H9 (cell line): ENCODE measurements around the gene MMP15. TPM values are rescaled to one million over a fixed set of nuclear protein-coding genes. Genes with fewer than 3 reads are reported as not detected.

ENCODE experiments used
- DNase-seq: peaks from one replicate; pipeline ENCODE4 v3.0.0-alpha.2; 2017
- H2AFZ ChIP-seq: one replicate; pipeline ENCODE4 v1.6.1; 2013; ENCODE audit warnings: mild to moderate bottlenecking, low read length, control low read depth, moderate library complexity
- H2AK5ac ChIP-seq: 2 replicates; pipeline ENCODE4 v1.6.1; 2013; ENCODE audit warnings: low read length, control low read depth, mixed read lengths; ENCODE audit not compliant: insufficient read length
- H2BK120ac ChIP-seq: one replicate; pipeline ENCODE4 v1.6.1; 2013; ENCODE audit warnings: low read depth, mild to moderate bottlenecking, low read length, control low read depth, inconsistent platforms; ENCODE audit not compliant: poor library complexity, severe bottlenecking
- H2BK12ac ChIP-seq: 2 replicates; pipeline ENCODE4 v1.6.1; 2013; ENCODE audit warnings: low read length, control low read depth, mixed read lengths, low read depth; ENCODE audit not compliant: insufficient read length
- H2BK15ac ChIP-seq: 2 replicates; pipeline ENCODE4 v1.6.1; 2013; ENCODE audit warnings: low read depth, low read length, control low read depth
- H2BK20ac ChIP-seq: one replicate; pipeline ENCODE4 v1.6.1; 2013; ENCODE audit warnings: low read depth, mild to moderate bottlenecking, low read length, control low read depth, inconsistent platforms; ENCODE audit not compliant: poor library complexity, severe bottlenecking
- H2BK5ac ChIP-seq: 2 replicates; pipeline ENCODE4 v1.6.1; 2013; ENCODE audit warnings: low read length, control low read depth, mixed read lengths; ENCODE audit not compliant: insufficient read length
- H3K14ac ChIP-seq: 2 replicates; pipeline ENCODE4 v1.6.1; 2013; ENCODE audit warnings: low read length, control low read depth; ENCODE audit not compliant: insufficient read depth
- H3K18ac ChIP-seq: 2 replicates; pipeline ENCODE4 v1.6.1; 2013; ENCODE audit warnings: low read depth, mild to moderate bottlenecking, mixed read lengths, low read length, control low read depth; ENCODE audit not compliant: insufficient read length
- H3K23ac ChIP-seq: 2 replicates; pipeline ENCODE4 v1.6.1; 2013; ENCODE audit warnings: low read length, control low read depth, mixed read lengths, low read depth; ENCODE audit not compliant: insufficient read length
- H3K23me2 ChIP-seq: 2 replicates; pipeline ENCODE4 v1.6.1; 2013; ENCODE audit warnings: low read depth, mild to moderate bottlenecking, mixed read lengths, low read length, control low read depth; ENCODE audit not compliant: insufficient read length, poor library complexity, severe bottlenecking
- H3K27ac ChIP-seq: 2 replicates; pipeline ENCODE4 v1.5.1; 2013; ENCODE audit warnings: low read length, control low read depth, mixed read lengths, low read depth; ENCODE audit not compliant: insufficient read length
- H3K27me3 ChIP-seq: 2 replicates; pipeline ENCODE4 v1.6.1; 2013; ENCODE audit warnings: low read length, control low read depth, inconsistent platforms; ENCODE audit not compliant: insufficient read depth
- H3K4ac ChIP-seq: 2 replicates; pipeline ENCODE4 v1.6.1; 2013; ENCODE audit warnings: low read depth, mild to moderate bottlenecking, control low read depth, inconsistent platforms, low read length, moderate library complexity
- H3K4me1 ChIP-seq: 2 replicates; pipeline ENCODE4 v1.6.1; 2013; ENCODE audit warnings: low read length, control low read depth, inconsistent platforms; ENCODE audit not compliant: insufficient read depth
- H3K4me2 ChIP-seq: 2 replicates; pipeline ENCODE4 v1.6.1; 2013; ENCODE audit warnings: low read length, control low read depth, mixed read lengths; ENCODE audit not compliant: insufficient read length, insufficient read depth
- H3K56ac ChIP-seq: 2 replicates; pipeline ENCODE4 v1.6.1; 2013; ENCODE audit warnings: low read depth, mild to moderate bottlenecking, mixed read lengths, low read length, control low read depth; ENCODE audit not compliant: insufficient read length
- H3K79me1 ChIP-seq: 2 replicates; pipeline ENCODE4 v1.6.1; 2013; ENCODE audit warnings: low read depth, mild to moderate bottlenecking, moderate library complexity, low read length, control low read depth, inconsistent platforms; ENCODE audit not compliant: insufficient read depth, poor library complexity, severe bottlenecking
- H3K79me2 ChIP-seq: 2 replicates; pipeline ENCODE4 v1.6.1; 2013; ENCODE audit warnings: low read length, control low read depth, inconsistent platforms; ENCODE audit not compliant: insufficient read depth
- H3K9ac ChIP-seq: 2 replicates; pipeline ENCODE4 v1.6.1; 2013; ENCODE audit warnings: low read length, control low read depth, mixed read lengths; ENCODE audit not compliant: insufficient read length; ENCODE audit errors: extremely low read depth
- H3K9me3 ChIP-seq: one replicate; pipeline ENCODE4 v1.6.1; 2013; ENCODE audit warnings: low read depth, low read length, inconsistent platforms; ENCODE audit not compliant: control insufficient read depth
- H3T11ph ChIP-seq: one replicate; pipeline ENCODE4 v1.6.1; 2013; ENCODE audit warnings: mild to moderate bottlenecking, low read length, control low read depth, inconsistent platforms
- H4K20me1 ChIP-seq: one replicate; pipeline ENCODE4 v1.6.1; 2013; ENCODE audit not compliant: control insufficient read depth, insufficient read length, insufficient read depth
- H4K5ac ChIP-seq: 2 replicates; pipeline ENCODE4 v1.6.1; 2013; ENCODE audit warnings: low read depth, mild to moderate bottlenecking, mixed read lengths, low read length, control low read depth; ENCODE audit not compliant: insufficient read length
- H4K8ac ChIP-seq: replicated peaks from 2 replicates; pipeline ENCODE4 v1.6.1; 2013; ENCODE audit warnings: low read length, control low read depth, mixed read lengths, low read depth; ENCODE audit not compliant: insufficient read length
- H4K91ac ChIP-seq: 2 replicates; pipeline ENCODE4 v1.6.1; 2013; ENCODE audit warnings: low read depth, mild to moderate bottlenecking, moderate library complexity, mixed read lengths, low read length, control low read depth; ENCODE audit not compliant: insufficient read length
- H3K27ac Mint-ChIP-seq, 3 experiments: 2 replicates in 2 of 3; 3 replicates in 1 of 3; pipeline ENCODE4 v1.8.0; 2020 to 2021; ENCODE audit warnings: mixed read lengths in 3 of 3, mild to moderate bottlenecking in 1 of 3, moderate library complexity in 1 of 3
- H3K27me3 Mint-ChIP-seq: 2 replicates; pipeline ENCODE4 v1.8.0; 2021; ENCODE audit warnings: low read depth, mild to moderate bottlenecking, moderate library complexity, mixed read lengths
- H3K36me3 Mint-ChIP-seq, 3 experiments: 2 replicates in 2 of 3; 3 replicates in 1 of 3; pipeline ENCODE4 v1.8.0; 2020 to 2021; ENCODE audit warnings: low read depth in 3 of 3, mixed read lengths in 3 of 3; ENCODE audit not compliant: insufficient read depth in 1 of 3
- H3K4me1 Mint-ChIP-seq, 2 experiments: 2 replicates each; pipeline ENCODE4 v1.8.0; 2020; ENCODE audit warnings: mixed read lengths in 2 of 2
- H3K4me3 Mint-ChIP-seq, 2 experiments: 2 replicates in 1 of 2; 3 replicates in 1 of 2; pipeline ENCODE4 v1.8.0; 2020 to 2021; ENCODE audit warnings: mild to moderate bottlenecking in 2 of 2, mixed read lengths in 2 of 2, moderate library complexity in 1 of 2
- H3K9me3 Mint-ChIP-seq, 2 experiments: 2 replicates in 1 of 2; 3 replicates in 1 of 2; pipeline ENCODE4 v1.8.0; 2020; ENCODE audit warnings: mild to moderate bottlenecking in 2 of 2, mixed read lengths in 2 of 2, moderate library complexity in 1 of 2
- CTCF ChIP-seq: fragments of 200-600 bp; sonication (generic); conservative IDR thresholded peaks from 3 replicates; pipeline ENCODE4 v1.8.0; 2021; ENCODE audit warnings: antibody characterized with exemption, mild to moderate bottlenecking
- WGBS: extraction: QIAGEN DNeasy Blood & Tissue Kit; methylation state at CpG from one replicate; pipeline ENCODE4 v1.1.7; 2013; ENCODE audit warnings: missing lambda C conversion rate, low lambda C conversion rate, mixed read lengths; ENCODE audit not compliant: insufficient read length; ENCODE audit errors: extremely low coverage; 5-methylcytosine and 5-hydroxymethylcytosine counted together
- total RNA-seq: library from RNA; stranded (reverse); gene quantifications from 2 replicates; pipeline ENCODE4 v1.2.1, GENCODE V29; 2021

The MMP15 gene
- total RNA-seq, 1 experiment from 2014 or later, result 32.9 TPM

DNA sequence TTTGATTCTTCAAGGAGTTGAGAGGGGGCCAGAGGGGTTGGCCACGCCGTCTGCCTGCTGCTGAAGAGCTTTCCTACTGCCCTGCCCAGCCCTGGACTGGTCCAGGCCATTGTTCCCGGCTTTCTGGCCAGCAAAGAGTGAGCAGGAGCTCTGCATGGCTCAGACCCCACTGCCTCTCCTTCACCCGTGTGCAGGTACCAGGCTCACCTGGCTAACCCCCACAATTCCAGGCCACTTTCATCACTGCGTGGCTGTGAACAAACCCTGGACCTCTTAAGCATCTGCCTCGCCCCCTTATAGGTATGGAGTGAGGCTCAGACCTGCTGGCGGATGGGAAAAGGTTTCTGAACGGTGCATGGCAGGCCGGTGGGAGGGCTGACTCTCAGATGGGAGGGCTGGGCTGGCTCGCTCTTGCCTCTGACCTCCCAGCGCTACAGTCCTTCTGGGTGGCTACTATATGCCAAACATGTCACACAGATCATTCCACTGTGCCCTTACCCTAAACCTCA, 33.9 kb upstream of the MMP15 start:
- Histone ChIP-seq H2BK5ac (no peak overlapping the region), H3K18ac (no peak overlapping the region), H3K23ac (no peak overlapping the region), H4K5ac (no peak overlapping the region), H4K91ac (no peak overlapping the region), H3T11ph (no peak overlapping the region), H2BK15ac (no peak overlapping the region), H3K4me1 (no peaks in the 10 kb centered on the region; the same call in 1 of the 2 replicates), H3K4me2 (no peak overlapping the region), H3K9me3 (no peaks in the 10 kb centered on the region), H2BK12ac (no peak overlapping the region), H2BK20ac (no peak overlapping the region), H3K4ac (no peak overlapping the region), H3K79me2 (no peaks in the 10 kb centered on the region), H2AFZ (no peak overlapping the region), H3K23me2 (no peaks in the 10 kb centered on the region), H4K20me1 (no peaks in the 10 kb centered on the region), H2BK120ac (no peak overlapping the region), H3K27ac (no peak overlapping the region), H3K56ac (no peak overlapping the region), H3K9ac (no peak overlapping the region), H3K79me1 (no peaks in the 10 kb centered on the region), H3K27me3 (no peaks in the 10 kb centered on the region), H3K14ac (no peak overlapping the region), H2AK5ac (no peak overlapping the region), H4K8ac (no peak overlapping the region)
- H3K27ac Mint-ChIP-seq, result no peak overlapping the region; a peak in 1 of 7 replicates
- peaks cover 21% of the 10 kb centered on the region for H3K27me3 Mint-ChIP-seq
- H3K9me3 Mint-ChIP-seq, result no peaks in the 10 kb centered on the region
- no peak for DNase-seq
- H3K4me1 Mint-ChIP-seq, result peaks cover 7 to 8% of the 10 kb centered on the region in 2 experiments
- no CpG with 5 or more reads among the region's 11 CpGs for WGBS
- no peak overlapping the region for H3K4me3 Mint-ChIP-seq
- TF ChIP-seq CTCF, result no peak
- H3K36me3 Mint-ChIP-seq, result peaks cover 0 to 2% (median 0%) of the 10 kb centered on the region in 3 experiments; a peak in 6 of 7 replicates
